HG02973 (cell line): Measurements from ENCODE around the gene AVPR1A.
A peak's percentile ranks its signal among the peaks of the same experiment; 100 is the strongest.
"Not testable (repeated sequence)": the region's sequence is repeated elsewhere in the genome, so short reads cannot be mapped to it uniquely, and the experiment has no call there.

Experiments used
- ATAC-seq: cut with Tn5 transposase; IDR thresholded peaks from one replicate; pipeline ENCODE4 v1.9.1; 2021; ENCODE audit warnings: moderate library complexity; ENCODE audit not compliant: unreplicated experiment

The AVPR1A gene

GRCh38 chr12:63150713-63151622 is at the start of gene AVPR1A:
Gene AVPR1A, minus strand, starts transcription at chr12:63151201. Its CDS starts 365 bp downstream, at chr12:63150836.
- no peak for ATAC-seq

DNA sequence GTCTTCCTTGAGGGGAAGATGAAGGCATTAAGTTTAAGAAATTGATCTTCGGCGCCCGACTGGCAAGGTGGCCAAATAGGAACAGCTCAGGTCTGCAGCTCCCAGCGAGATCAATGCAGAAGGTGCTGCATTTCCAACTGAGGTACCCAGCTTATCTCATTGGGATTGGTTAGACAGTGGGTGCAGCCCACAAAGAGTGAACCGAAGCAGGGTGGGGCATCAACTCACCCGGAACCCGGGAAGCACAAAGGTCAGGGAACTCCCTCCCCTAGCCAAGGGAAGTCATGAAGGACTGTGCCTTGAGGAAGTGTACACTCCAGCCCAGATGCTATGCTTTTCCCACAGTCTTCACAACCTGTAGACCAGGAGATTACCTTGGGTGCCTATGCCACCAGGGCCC is 45.2 kb upstream of the AVPR1A start:
- no peak for ATAC-seq

- no peak for ATAC-seq
Observed at GRCh38 chr12:63179224-63179623, 28.2 kb upstream of the AVPR1A start.

DNA sequence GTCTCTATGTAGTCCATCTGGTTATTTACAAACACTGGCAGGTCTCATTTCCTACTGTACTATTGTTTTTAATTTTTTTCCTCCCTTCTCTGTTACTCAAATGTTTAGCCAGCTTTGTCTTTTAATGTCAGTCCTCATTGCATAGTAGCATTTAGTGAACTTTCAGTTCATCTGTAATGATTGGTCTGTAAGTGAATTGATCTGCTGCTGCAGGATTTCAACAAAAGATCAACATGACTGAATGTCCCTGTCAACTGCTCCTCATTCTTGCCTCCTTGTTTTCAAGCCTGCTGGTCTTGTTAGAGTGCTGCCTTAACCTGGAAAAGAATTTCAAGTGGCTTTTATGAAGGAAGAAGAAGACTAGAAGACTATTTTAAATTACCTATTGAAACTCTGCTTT is 19.3 kb upstream of the AVPR1A start:
- ATAC-seq: no peak

DNA sequence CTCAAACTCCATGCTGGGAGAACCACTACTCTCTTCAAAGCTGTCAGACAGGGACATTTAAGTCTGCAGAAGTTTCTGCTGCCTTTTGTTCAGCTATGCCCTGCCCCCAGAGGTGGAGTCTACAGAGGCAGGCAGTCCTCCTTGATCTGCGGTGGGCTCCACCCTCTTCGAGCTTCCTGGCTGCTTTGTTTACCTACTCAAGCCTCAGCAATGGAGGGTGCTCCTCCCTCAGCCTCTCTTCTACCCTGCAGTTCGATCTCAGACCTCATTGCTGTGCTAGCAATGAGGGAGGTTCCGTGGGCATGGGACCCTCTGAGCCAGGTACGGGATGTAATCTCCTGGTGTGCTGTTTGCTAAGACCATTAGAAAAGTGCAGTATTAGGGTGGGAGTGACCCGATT is 16.7 kb upstream of the AVPR1A start:
- not testable (repeated sequence) for ATAC-seq

DNA sequence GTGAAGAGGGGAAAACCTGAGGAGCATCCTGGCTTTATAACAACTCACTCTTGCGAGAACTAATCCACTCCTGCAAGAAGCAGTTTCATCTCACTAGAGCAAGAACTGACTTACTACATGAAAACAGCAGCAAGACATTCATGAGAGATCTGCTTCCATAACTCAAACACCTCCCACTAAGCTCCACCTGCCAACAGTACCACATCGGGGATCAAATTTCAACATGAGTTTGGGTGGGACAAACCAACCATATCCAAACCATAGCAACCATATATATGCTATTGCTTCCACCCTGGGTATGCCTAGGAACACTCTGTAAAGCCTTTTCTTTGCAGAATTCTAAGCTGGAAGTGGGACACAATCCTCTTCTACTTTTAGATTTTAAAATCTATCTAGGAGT is 13.9 kb upstream of the AVPR1A start:
- no peak for ATAC-seq

- ATAC-seq: no peak
Observed at GRCh38 chr12:63163541-63163940, 12.5 kb upstream of the AVPR1A start.

DNA sequence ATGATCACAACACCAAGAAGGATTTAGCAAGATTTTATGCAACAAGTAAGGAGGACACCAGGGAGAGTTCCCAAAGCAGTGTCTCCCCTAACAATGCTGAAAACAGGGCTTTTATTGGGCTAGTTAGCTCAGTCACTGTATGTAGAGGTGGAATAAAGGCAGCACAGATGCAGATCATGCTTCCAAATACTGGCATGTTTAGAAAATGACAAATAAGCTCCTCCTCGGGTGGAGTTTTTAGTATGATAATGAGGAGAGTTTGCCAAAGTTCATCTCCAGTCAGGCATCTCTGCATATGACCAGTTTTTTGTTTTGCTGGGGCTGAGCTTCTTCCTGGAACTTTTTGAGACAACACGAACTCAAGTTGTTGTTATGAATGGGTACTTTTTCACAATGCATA is 4.4 kb upstream of the AVPR1A start:
- ATAC-seq: no peak

- ATAC-seq: no peak
Observed at GRCh38 chr12:63154560-63154959, 3.6 kb upstream of the AVPR1A start.

DNA sequence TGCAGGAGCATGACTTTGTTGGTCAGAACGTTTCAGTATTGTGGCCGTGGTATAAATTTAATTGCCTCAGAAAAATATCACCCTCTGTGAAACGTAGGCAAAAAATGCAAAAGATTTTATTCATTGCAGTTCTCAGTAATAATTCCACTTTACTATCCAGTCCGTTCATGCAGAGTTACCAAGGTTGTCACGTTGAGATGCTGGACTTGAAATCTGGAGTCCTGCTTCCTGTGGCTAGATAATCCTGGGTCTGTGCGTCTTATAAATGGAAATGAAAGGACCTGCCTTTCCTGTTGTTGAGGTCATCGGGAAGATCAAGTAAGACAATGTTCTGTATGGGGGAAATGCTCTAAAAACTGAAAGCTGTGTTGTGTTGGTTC is 1.3 kb upstream of the AVPR1A start:
- no peak for ATAC-seq

- peak; percentile 68 for ATAC-seq
Observed at GRCh38 chr12:63151623-63152320, 771 bp upstream of the AVPR1A start.

GRCh38 chr12:63149909-63150712 is 890 bp downstream of the AVPR1A start:
- ATAC-seq: no peak

DNA sequence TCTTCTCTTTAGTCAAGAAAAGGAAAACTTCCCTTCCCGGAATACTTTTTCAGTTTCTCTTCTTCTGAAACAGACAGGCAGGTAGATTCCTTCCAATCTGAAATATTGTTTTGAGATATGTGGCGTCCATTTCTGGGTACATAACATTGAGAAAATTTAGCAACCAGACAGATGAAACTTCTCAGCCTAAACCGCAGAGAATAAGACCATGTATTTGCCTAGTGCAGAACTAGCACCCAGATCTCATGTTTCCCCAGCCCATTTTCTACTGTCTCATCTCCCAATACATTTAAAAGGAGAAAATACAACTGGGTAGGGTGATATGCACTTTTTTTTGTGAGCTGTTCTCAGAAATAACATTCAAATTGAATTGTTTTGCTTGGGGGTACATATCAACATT is 6.4 kb downstream of the AVPR1A start:
- no peak for ATAC-seq

GRCh38 chr12:63138488-63138887 is 12.5 kb downstream of the AVPR1A start:
- ATAC-seq: no peak

DNA sequence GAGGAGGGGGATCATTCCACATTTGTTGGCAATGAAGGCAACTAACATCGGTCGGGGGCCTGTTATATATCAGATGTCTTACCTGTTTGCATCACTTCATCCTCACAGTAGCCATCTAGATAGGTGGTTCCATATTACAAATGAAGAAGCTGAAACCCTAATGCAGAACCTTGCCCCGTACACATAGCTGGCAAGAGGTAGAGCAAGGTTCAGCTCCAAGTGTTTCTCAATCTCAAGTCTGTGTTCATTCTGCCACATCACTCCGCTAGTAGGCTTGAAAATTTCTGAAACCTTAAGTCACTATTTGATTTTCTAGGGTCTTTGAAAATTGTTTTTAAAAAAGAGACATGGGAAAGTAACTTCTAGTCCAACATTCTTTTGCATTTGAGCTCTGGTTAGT is 17.0 kb downstream of the AVPR1A start:
- no peak for ATAC-seq

GRCh38 chr12:63132201-63132600 is 18.8 kb downstream of the AVPR1A start:
- no peak for ATAC-seq

- no peak for ATAC-seq
Observed at GRCh38 chr12:63129927-63130326, 21.1 kb downstream of the AVPR1A start.

- ATAC-seq: no peak
Observed at GRCh38 chr12:63124778-63125177, 26.2 kb downstream of the AVPR1A start.

GRCh38 chr12:63103494-63104131 is 47.4 kb downstream of the AVPR1A start:
- no peak for ATAC-seq

- ATAC-seq: no peak
Observed at GRCh38 chr12:63101920-63102319, 49.1 kb downstream of the AVPR1A start.

DNA sequence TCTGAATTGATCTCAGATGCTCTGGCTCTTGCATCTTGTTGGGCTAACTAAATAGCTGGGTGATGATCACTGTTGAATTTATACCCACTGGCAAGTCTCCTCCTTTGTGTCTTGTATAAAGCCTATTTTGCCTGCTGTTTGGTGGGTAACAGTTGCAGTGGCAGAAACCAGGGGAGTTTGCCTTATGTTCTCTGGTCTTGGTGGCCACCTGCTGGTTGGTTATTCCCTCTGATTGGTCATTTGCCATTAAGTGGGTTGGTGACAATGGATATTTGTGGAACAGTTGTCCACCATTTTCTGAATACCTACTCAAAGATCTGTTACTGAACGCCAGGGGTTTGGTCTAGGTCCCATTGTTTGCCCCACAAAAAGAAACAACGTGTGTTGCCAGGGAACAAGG is 52.1 kb downstream of the AVPR1A start:
- no peak for ATAC-seq
